ENCODE measurements around the gene CDK6.

The CDK6 gene

DNA sequence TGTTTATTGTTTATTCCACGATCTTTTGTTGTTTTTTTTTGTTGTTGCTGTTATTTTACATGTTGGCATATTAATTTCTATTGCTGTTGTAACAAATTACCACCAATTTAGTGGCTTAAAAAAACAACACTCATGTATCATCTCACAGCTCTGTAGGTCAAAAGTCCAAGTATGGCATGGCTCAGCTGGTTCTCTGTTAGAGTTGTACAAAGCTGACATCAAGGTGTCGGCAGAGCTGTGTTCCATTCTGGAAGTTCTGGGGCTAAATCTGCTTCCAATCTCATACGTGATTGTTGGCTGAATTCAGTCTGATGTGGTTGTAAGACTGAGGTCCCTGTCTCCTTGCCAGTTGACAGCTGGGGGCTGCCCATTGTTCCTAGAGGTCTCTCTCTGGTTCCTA is 186.0 kb downstream of the CDK6 start:
- FAIRE-seq, result no peak

GRCh38 chr7:92648067-92648466 is 188.3 kb downstream of the CDK6 start:
- FAIRE-seq (no peak), DNase-seq (ENCODE audit: insufficient read length, low spot score) (no peak)
- TF ChIP-seq CTCF (IDR thresholded peaks at IDR 0.05; ENCODE audit: insufficient read depth, missing control alignments), result no peak

More for the DNA sequence above, 186.0 kb downstream of the CDK6 start:
- no peak for TF ChIP-seq CTCF (IDR thresholded peaks at IDR 0.05; ENCODE audit: insufficient read depth, missing control alignments)
- DNase-seq (ENCODE audit: insufficient read length, low spot score), result no peak

DNA sequence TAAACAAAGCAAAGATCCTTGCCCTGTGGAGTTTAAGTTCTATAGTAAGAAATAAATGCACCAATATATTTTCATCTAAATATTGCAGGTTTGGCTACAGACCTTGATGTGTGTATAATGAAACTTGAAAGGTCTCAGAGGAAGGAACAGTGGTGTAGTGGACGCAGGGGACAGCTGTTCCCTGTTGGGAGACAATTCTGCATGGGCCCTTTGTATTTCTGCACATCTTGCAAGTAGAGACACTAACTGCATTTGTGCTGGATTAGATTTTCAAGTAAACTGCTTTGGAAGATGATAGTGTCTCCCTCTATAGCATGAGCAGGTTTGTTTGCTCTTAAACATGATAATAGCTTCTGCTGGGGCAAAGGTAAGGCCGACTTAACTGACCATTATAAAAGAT is 188.7 kb downstream of the CDK6 start:
- FAIRE-seq (no peak), DNase-seq (ENCODE audit: insufficient read length, low spot score) (no peak)
- TF ChIP-seq CTCF (IDR thresholded peaks at IDR 0.05; ENCODE audit: insufficient read depth, missing control alignments), result no peak

DNA sequence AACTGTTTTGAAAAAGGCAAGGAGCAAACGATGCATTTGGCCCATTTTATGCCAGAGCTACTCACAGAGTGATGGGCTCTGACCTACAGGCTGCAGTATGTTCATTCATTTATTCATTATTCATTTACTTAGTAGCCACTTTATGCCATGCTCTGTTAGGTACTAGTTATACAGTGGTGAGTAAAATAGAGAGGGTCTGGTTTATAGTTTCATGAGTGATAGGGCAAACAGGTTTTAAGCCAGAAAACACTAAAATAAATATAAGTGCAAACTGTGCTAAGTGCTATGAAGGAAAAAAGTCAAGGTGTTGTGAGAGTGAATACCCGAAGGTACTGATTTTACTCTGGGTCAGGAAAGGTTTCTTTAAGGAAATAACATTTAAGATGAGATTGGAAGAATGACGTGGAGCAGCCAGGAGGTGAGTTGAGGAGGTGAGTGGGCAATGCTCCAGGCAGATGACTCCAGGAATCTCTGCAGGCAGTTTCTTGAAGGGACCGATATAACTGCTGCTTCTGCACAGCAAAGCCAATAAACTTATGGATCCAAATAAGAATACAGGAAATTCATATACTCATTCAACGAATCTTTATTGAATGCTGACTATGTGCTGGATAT is 189.3 kb downstream of the CDK6 start:
- DNase-seq (ENCODE audit: insufficient read length, low spot score), result no peak
- FAIRE-seq, result no peak
- no peak for TF ChIP-seq CTCF (IDR thresholded peaks at IDR 0.05; ENCODE audit: insufficient read depth, missing control alignments)

- no peak for TF ChIP-seq CTCF (IDR thresholded peaks at IDR 0.05; ENCODE audit: insufficient read depth, missing control alignments)
- DNase-seq (ENCODE audit: insufficient read length, low spot score) (no peak), FAIRE-seq (no peak)
Measured at GRCh38 chr7:92645114-92646061, 191.0 kb downstream of the CDK6 start.

GRCh38 chr7:92644406-92645113 is 191.8 kb downstream of the CDK6 start:
- FAIRE-seq, result no peak
- no peak for DNase-seq (ENCODE audit: insufficient read length, low spot score)
- no peak for TF ChIP-seq CTCF (IDR thresholded peaks at IDR 0.05; ENCODE audit: insufficient read depth, missing control alignments)

All from D721Med (cell line).